RPMI7951 (cell line): ENCODE data around the gene RFESD. TPM values are rescaled to one million over a fixed set of nuclear protein-coding genes. Genes with fewer than 3 reads are reported as not detected.

Source experiments
- DNase-seq: peaks from one replicate; pipeline ENCODE4 v3.0.0-alpha.2; 2012; ENCODE audit warnings: low read depth
- total RNA-seq: library from RNA; depleted of rRNA; stranded (reverse); fragments of >200 nt; shearing (Covaris generic); gene quantifications from 2 replicates; pipeline ENCODE4 v1.2.3, GENCODE V29; 2014; rRNA removed

RFESD gene
- 2.4 and 4.8 TPM in 2 replicates for total RNA-seq

DNA sequence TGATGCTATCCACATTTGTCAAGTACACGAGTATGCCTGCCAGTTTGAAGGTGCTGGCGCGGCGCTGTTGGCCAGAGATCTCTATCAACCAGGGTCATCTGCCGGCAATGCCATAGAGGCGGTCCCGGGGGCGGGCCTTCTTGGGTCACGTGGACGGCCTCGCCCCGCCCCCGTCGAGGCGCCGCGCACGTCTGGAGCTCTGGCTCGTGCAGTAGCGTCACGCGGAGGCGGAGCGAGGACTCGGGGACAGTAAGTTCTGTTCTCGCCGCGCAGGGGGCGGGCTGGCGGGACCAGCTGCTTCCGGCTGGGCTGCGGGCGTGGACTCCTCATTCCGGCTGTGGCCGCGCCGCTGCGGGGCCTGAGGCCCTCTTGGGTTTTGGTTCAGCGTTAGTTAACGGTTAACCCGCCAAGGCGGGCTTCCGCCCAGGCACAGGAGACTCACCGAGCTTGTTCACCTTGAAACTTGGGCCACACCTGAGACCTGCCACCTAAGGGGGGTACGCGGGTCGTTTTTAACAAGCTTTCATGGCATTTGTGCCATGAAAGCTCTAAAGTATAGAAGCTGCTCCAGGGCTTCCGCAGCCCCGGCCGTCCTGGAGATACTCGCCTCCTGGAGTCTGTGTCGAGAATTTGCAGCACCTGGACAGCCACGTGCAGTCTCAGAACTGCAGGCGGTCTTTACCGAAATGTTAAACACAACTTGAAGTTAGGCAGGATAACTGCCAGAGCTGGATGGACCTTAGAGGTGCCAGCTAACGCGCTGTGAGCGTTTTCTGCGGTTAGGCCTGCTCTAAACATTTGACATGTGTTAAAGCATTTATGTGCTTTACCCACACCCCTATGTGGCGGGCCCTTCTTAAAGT lies at the start of gene RFESD:
Gene RFESD (plus strand): TSS at position 209 of the 863 bp plus-strand sequence. CDS start 5,495 bp downstream, outside the sequence.
- DNase-seq = peak; percentile 95

DNA sequence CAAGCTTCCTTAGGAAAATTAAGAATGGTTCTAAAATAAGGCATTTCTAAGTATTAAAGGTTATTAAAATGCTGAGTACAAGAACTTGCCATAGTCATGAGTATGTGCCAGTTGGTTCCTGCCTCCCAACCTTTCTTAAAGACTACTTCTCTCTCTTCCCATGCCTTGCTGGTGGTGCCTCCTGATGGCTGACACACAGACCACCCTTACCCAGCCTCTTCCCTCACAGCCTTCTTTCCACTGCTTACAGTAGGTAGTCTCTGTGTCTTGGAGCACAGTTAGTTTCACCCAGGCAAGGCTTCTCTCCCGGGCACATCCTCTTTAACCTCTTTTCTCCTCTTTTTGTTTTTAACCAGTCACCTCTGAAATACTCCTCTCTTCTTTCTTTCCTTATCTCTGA lies 47.3 kb upstream of the RFESD start:
- no peak for DNase-seq

DNA sequence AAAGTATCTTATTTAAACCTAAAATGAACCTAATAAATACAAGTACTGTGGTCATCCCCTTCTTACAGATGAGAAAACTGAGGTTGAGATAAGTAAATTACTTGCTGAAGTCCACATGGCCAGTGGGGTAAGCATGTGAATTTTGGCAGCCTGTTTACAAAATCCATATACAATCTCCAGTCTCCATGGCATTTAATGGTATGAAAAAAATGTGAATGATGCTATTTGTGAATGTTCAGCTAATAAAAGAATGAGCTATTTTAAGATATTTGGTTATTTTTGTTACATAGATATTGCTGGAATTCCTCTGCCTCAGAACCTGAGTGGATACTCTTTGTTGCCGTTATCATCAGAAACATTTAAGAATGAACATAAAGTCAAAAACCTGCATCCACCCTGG lies 46.0 kb upstream of the RFESD start:
- DNase-seq = no peak

- no peak for DNase-seq
These were observed 40.8 kb upstream of the RFESD start for GRCh38 chr5:95605786-95606185.

DNA sequence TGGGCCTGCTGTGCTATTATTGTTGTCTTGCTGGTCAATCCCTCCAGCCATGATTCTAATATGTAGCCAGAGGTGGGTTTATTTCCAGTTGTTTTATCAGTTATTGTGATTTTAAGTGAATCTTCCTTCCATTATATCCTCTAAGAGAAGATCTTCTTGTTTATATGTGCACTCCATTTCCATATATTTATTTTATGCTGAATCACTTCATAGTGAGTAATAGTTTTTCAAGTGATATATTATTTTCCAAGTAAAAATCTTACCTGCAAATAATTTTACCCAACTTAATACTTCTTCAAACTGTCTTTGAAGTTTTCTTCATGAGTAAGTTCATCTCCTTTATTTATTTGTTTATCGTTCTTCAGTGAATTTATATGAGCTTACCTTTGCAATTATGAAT lies 40.2 kb upstream of the RFESD start:
- no peak for DNase-seq

- DNase-seq = no peak
These were observed 36.9 kb upstream of the RFESD start for GRCh38 chr5:95609711-95610110.

DNA sequence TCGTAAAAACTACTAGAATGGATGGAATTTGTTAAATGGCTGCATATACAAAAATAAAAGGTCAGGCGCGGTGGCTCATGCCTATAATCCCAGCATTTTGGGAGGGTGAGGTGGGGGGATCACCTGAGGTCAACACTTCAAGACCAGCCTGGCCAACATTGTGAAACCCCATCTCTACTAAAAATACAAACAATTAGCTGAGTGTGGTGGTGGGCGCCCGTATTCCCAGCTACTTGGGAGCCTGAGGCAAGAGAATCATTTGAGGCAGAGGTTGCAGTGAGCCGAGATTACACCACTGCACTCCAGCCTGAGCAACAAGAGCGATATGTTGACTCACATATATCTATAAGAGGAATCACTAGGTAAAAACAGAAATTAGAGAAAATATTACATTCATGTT lies 36.0 kb upstream of the RFESD start:
- no peak for DNase-seq

- DNase-seq = no peak
These were observed 35.2 kb upstream of the RFESD start for GRCh38 chr5:95611396-95611795.

DNA sequence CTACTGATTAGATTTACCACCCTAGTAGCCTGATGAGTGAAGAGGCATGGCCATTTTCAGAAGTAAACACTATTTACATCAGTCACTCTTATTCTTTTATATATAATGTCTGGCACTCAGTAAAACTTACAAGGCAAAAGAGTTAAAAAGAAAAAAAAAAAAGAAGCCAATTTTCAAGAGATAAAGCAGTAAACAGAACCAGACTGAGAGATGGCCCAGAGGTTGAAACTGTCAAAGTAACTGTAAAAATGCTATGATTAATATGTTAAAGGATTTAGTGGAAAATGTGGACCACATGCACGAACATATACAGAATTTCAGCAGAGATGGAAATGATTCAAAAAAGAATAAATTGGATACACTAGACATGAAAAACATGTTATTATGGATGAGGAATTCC lies 33.1 kb upstream of the RFESD start:
- DNase-seq = no peak

DNA sequence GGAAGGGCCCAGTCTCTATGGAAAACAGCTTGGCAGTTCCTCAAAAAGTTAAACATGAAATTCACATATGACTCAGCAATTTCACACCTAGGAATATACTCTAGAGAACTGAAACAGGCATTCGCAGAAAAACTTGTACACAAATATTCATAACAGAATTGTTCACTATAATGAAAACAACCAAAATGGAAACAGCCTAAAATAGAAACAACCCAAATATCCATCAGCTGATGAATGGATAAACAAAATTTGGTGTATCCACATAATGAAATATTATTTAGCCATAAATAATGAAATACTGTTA lies 31.5 kb upstream of the RFESD start:
- DNase-seq = no peak

GRCh38 chr5:95617057-95617456 lies 29.5 kb upstream of the RFESD start:
- DNase-seq = peak; percentile 46

DNA sequence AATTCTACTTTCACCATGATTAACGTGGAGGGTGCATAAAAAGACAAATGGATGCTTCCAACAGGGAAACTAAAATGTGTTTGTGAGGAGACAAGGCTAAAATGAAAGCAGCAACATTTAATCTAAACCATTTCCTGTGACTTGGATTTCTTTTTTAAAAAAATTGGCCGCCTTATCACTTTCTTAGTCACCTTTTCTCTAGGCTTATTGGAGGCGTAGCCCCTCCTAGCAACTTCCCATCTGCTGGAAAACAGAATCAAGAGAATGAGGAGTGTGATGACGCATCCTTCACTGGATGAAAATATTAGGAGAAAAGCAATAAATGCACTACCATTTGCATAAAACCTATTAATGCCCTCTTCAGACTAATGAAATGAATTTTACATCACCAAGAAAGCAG lies 27.5 kb upstream of the RFESD start:
- DNase-seq = peak; percentile 13

GRCh38 chr5:95619514-95620029 lies 27.0 kb upstream of the RFESD start:
- DNase-seq = no peak

- peak; percentile 49 for DNase-seq
These were observed 26.3 kb upstream of the RFESD start, which contains the start of gene GPR150 for GRCh38 chr5:95620030-95620869. Gene GPR150, plus strand, starts transcription at chr5:95620087. Its CDS starts 189 bp downstream, at chr5:95620276.

- peak; percentile 10 for DNase-seq
These were observed 25.4 kb upstream of the RFESD start for GRCh38 chr5:95620870-95621838.

DNA sequence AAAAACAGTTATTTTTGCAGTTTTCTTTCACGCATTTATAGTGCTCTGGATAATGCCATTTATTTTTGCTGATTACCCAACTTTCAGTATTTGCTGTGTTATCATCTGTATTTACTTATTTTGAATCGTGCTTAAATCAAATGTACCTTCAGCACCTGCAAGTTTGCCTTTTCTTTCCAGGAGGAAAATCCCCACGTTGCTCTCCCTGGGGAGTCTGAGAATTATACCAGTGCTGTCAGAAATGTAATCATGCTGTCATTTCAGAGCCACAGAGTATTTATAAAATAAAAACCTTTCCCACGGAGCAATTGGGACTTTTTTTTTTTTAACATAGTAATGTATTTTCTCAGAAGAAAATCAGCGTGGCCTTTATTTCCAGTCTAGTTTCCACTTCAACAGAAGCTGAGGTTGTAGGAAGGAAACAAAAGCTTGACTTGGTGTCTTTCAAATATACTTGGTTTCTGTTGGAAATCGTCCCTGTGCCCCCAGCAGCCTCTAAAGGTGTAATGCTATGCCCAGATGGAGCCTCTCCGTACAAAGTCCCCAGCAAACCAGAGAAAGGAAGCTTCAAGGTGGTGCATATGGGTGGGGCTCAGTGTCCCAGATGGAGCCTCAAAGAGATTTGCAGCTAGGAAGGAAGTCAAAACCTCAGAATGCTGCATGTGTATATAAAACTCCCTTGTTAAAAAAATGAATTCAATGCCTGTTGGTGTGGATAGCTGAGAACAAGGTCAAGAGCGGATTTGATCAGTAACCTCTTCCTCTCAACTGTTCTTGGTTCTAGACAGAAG lies 24.5 kb upstream of the RFESD start:
- no peak for DNase-seq

- DNase-seq = no peak
These were observed 22.9 kb upstream of the RFESD start for GRCh38 chr5:95623706-95624105.

DNA sequence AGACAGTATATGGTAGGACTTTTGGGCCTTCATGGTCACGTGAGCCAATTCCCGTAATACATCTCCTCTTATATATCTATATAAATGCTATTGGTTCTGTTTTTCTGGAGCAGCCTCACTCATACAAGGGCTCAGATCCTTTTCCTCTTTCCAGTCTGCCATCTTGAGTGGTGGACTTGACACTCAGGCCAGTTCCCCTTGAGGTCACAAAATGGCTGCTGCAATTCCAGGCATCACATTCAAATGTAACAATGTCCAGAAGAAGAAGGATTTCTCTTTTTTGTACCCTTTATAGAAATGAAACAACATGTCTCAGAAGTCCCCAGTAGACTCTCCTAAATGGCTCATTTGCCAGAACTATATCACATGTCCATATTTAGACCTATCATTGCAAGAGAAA lies 22.2 kb upstream of the RFESD start:
- no peak for DNase-seq

GRCh38 chr5:95626701-95627100 lies 19.9 kb upstream of the RFESD start:
- DNase-seq = no peak

DNA sequence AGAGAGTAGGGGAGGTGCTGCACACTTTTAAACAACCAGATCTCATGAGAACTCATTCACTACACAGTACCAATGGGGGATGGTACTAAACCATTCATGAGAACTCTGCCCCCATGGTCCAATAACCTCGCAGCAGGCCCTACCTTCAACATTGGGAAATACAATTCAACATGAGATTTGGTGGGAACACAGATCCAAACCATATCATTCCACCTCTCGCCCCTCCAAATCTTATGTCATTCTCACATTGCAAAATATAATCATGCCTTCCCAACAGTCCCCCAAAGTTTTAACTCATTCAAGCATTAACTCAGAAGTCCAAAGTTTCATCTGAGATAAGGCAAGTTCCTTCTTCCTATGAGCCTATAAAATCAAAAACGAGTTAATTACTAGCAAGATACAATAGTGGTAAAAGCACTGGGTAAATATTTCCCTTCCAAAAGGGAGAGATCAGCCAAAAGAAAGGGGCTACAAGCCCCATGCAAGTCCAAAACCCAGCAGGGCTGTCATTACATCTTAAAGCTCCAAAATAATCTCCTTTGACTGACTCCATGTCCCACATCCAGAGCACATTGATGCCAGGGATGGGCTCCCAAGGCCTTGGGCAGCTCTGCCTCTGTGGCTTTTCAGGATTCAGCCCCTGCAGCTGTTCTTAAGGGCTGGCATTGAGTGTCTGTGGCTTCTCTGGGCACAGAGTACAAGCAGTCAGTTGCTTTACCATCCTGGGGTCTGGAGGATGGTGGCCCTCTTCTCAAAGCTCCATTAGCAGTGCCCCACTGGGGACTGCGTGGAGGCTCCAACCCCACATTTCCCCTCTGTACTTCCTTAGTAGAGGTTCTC lies 18.4 kb upstream of the RFESD start:
- DNase-seq = no peak
